Parathyroid adenoma (tissue), 2 donors: ENCODE data around the gene IRF2BPL.

ENCODE experiments used
- H2AFZ ChIP-seq: fragments of 300-600 bp; sonication (generic); one replicate; pipeline ENCODE4 v1.7.0; 2017; ENCODE audit warnings: antibody characterized with exemption, mild to moderate bottlenecking
- H3K27ac ChIP-seq: fragments of 300-600 bp; sonication (generic); one replicate; pipeline ENCODE4 v1.7.0; 2017
- H3K27me3 ChIP-seq: fragments of 300-600 bp; sonication (generic); one replicate; pipeline ENCODE4 v1.7.0; 2017; ENCODE audit warnings: low read length; ENCODE audit not compliant: control insufficient read depth, insufficient read depth
- H3K36me3 ChIP-seq: fragments of 300-600 bp; sonication (generic); one replicate; pipeline ENCODE4 v1.7.0; 2017; ENCODE audit warnings: low read length; ENCODE audit not compliant: control insufficient read depth, insufficient read depth
- H3K4me1 ChIP-seq: fragments of 300-600 bp; sonication (generic); one replicate; pipeline ENCODE4 v1.7.0; 2017; ENCODE audit warnings: control low read depth
- H3K4me2 ChIP-seq: fragments of 300-600 bp; sonication (generic); one replicate; pipeline ENCODE4 v1.7.0; 2017; ENCODE audit warnings: low read length
- H3K4me3 ChIP-seq: fragments of 300-600 bp; sonication (generic); one replicate; pipeline ENCODE4 v1.7.0; 2017; ENCODE audit warnings: low read depth, low read length
- H3K79me2 ChIP-seq: fragments of 300-600 bp; sonication (generic); one replicate; pipeline ENCODE4 v1.7.0; 2017; ENCODE audit warnings: control low read depth
- H3K9ac ChIP-seq: fragments of 300-600 bp; sonication (generic); one replicate; pipeline ENCODE4 v1.7.0; 2017; ENCODE audit warnings: mild to moderate bottlenecking
- H3K9me3 ChIP-seq: fragments of 300-600 bp; sonication (generic); one replicate; pipeline ENCODE4 v1.7.0; 2017; ENCODE audit warnings: low read length; ENCODE audit not compliant: control insufficient read depth
- TF ChIP-seq, protein P1 (sequence below): fragments of 300-600 bp; sonication (generic); IDR thresholded peaks from one replicate; pipeline ENCODE4 v1.7.0; 2017; ENCODE audit warnings: antibody characterized with exemption, mild to moderate bottlenecking
- donor health status: primary hyperparathyroidism.

The IRF2BPL gene

DNA sequence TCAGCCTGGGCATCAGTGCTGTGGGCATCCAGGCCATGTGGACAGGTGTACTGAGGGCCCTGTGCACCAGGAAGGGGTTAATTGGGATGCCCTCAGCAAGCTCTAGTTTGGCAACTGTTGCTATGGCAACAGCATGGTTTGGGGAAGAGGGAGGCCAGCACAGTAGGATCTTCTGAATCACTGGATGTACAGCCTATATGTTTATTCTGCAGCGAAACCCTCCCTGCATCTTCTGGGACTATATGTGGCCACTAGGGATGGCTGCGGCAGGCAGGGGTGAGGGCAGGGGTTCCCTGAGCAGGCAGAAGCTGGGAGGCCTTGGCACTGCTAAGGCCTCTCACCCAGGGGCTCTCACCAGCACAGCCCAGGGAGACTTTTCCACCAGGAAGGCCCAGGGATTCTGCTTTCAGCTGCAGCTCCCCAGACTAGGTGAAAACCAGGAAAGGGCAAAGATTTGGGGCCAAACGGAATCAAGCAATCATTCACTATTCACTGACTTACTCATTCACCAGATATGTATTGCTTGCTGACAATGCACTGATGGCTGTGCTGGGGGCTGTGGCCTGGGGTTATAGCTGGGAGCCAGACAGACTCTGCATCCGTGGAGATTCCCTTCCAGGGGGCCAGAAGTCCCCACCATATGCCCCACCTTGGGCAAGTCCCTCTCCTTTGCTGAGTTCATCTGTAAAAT lies 42.8 kb downstream of the IRF2BPL start:
- Histone ChIP-seq H3K9me3 (no peaks in the 10 kb centered on the region), H3K9ac (no peak overlapping the region)

DNA sequence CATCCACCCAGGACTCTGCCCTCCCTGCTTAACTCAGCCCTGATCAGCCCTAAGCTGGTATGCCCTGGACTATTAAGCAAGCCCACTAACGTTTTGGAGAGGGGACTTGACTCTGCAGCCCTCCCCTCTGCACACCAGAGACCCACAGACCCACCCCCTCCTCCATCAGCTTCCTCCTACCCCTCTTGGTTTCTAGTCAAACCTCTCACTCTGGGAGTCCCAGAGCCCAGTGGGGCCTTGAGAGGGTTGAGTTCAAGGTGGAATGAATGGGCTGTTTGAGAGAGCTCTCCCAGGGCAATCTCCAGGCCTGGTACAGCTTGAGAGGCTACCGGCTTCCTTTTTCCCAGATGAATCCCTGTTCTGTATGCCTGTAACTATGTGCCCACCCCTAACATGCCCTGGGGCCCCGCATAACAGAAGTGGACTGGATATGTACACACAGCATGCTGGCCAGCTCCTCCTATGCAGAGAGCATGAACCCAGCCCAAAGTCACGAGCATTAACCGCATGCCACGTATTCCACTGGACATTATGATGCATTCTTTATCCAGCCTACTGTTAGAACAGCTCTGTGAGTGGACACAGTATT lies 43.6 kb downstream of the IRF2BPL start:
- no peak overlapping the region for H3K4me3 ChIP-seq
- H3K79me2 ChIP-seq = no peaks in the 10 kb centered on the region
- H3K9ac ChIP-seq = no peak overlapping the region
- no peaks in the 10 kb centered on the region for H3K9me3 ChIP-seq
- H3K4me1 ChIP-seq = peaks cover 12% of the 10 kb centered on the region
- no peaks in the 10 kb centered on the region for H3K27me3 ChIP-seq
- H3K36me3 ChIP-seq = no peaks in the 10 kb centered on the region
- H2AFZ ChIP-seq = no peak overlapping the region
- H3K27ac ChIP-seq = no peak overlapping the region
- H3K4me2 ChIP-seq = no peak overlapping the region
- TF ChIP-seq, protein P1, sequence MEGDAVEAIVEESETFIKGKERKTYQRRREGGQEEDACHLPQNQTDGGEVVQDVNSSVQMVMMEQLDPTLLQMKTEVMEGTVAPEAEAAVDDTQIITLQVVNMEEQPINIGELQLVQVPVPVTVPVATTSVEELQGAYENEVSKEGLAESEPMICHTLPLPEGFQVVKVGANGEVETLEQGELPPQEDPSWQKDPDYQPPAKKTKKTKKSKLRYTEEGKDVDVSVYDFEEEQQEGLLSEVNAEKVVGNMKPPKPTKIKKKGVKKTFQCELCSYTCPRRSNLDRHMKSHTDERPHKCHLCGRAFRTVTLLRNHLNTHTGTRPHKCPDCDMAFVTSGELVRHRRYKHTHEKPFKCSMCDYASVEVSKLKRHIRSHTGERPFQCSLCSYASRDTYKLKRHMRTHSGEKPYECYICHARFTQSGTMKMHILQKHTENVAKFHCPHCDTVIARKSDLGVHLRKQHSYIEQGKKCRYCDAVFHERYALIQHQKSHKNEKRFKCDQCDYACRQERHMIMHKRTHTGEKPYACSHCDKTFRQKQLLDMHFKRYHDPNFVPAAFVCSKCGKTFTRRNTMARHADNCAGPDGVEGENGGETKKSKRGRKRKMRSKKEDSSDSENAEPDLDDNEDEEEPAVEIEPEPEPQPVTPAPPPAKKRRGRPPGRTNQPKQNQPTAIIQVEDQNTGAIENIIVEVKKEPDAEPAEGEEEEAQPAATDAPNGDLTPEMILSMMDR = no peak

More for the DNA sequence above, 42.8 kb downstream of the IRF2BPL start:
- TF ChIP-seq, protein P1 = no peak
- Histone ChIP-seq H3K27me3 (no peaks in the 10 kb centered on the region), H3K27ac (no peak overlapping the region), H3K79me2 (no peaks in the 10 kb centered on the region), H3K36me3 (no peaks in the 10 kb centered on the region), H3K4me1 (peaks cover 12% of the 10 kb centered on the region), H3K4me2 (no peak overlapping the region), H2AFZ (peak overlapping the region; percentile 11), H3K4me3 (no peak overlapping the region)

DNA sequence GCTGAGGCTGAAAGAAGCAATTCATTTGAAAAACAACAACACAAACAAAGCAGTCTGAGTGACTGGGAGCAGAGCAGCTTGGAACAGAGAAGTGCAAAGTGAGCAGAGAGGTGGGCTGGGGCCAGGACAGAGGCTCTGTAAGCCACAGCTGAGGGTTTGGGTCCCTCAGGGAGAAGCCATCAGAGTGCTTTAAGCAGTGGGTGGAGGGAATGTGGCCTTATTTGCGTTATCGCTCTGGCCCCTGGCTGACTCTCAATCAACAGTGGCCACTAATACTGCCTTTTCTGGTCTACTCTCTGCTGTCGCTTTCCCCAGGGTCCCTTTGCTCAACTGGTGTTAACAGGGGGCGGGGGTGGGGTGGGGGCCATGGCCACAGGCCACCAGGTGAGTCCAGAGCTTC lies 44.2 kb downstream of the IRF2BPL start:
- no peaks in the 10 kb centered on the region for H3K79me2 ChIP-seq
- no peak overlapping the region for H3K27ac ChIP-seq
- H3K27me3 ChIP-seq = no peaks in the 10 kb centered on the region
- TF ChIP-seq, protein P1 = no peak
- H3K9ac ChIP-seq = no peak overlapping the region
- no peaks in the 10 kb centered on the region for H3K9me3 ChIP-seq
- no peak overlapping the region for H3K4me3 ChIP-seq
- no peak overlapping the region for H3K4me2 ChIP-seq
- peaks cover 12% of the 10 kb centered on the region for H3K4me1 ChIP-seq
- H3K36me3 ChIP-seq = no peaks in the 10 kb centered on the region
- no peak overlapping the region for H2AFZ ChIP-seq

DNA sequence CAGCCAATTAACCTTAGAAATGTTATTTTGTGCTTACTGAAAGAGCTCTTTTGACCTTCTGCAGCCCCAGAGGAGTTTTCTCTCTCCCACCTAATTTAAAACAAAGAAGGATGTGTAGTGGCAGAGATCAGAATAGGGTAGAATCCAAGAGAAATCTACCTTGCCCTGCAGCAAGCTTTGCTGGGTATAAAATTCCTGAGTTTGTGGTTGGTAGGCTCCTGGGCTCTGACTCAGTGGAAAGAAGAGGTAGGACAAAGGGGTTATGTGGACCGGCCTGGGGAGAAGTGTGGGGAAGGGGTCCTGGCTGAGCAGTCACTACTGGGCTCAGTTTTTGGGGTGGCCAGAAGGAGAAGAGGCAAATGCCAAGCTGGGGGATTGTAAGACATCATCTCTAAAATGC lies 46.8 kb downstream of the IRF2BPL start:
- Histone ChIP-seq H3K27me3 (no peaks in the 10 kb centered on the region), H3K79me2 (no peaks in the 10 kb centered on the region), H3K4me1 (peaks cover 9% of the 10 kb centered on the region), H3K27ac (no peak overlapping the region), H3K4me3 (no peak overlapping the region), H3K9ac (no peak overlapping the region), H3K9me3 (no peaks in the 10 kb centered on the region), H2AFZ (no peak overlapping the region), H3K36me3 (no peaks in the 10 kb centered on the region), H3K4me2 (no peak overlapping the region)
- TF ChIP-seq, protein P1 = no peak
